Omental fat pad (tissue), 4 donors: ENCODE data around the gene FITM2. TPM values are rescaled to one million over a fixed set of nuclear protein-coding genes. Genes with fewer than 3 reads are reported as not detected.

Experiments
- ATAC-seq: fragments of 150-250 bp; one replicate; pipeline ENCODE4 v1.9.1; 2016; ENCODE audit warnings: mild to moderate bottlenecking, moderate library complexity; ENCODE audit not compliant: low FRiP score
- DNase-seq: peaks from one replicate; pipeline ENCODE4 v3.0.0-alpha.2; 2019; ENCODE audit warnings: low spot score
- total RNA-seq, 4 donors: library from RNA; depleted of rRNA; stranded (reverse); fragments of >200 nt; gene quantifications; one replicate each; pipeline ENCODE4 v1.1.0, GENCODE V29; 2016
- TF ChIP-seq, protein P1 (sequence below), 3 donors: fragments of 450-650 bp; IDR thresholded peaks; one replicate each; pipeline ENCODE4 v1.5.1; 2016 to 2017; ENCODE audit warnings: antibody characterized with exemption in 3 of 3, mild to moderate bottlenecking in 3 of 3, moderate library complexity in 2 of 3

The FITM2 gene
- total RNA-seq, 4 donors from 2014 or later: 13.0 to 21.4 (median 19.8) TPM

DNA sequence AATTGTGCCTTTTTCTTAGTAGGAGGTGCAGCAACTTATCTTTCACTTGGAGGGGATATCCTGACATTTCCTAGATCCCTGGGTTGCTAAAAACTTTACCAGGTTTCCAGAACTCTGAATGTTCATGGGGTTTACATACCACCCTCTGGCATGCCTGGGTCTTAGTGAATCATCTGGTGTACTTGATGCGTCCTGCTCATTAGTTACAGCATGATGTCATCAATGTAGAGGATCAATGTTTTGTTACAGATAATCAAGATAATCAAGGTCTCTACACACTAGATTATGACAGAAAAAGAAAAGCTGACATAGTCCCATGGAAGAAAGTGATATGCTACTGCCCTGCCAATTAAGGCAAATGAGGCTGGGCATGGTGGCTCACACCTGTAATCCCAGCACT lies 27.0 kb downstream of the FITM2 start:
- TF ChIP-seq, protein P1, sequence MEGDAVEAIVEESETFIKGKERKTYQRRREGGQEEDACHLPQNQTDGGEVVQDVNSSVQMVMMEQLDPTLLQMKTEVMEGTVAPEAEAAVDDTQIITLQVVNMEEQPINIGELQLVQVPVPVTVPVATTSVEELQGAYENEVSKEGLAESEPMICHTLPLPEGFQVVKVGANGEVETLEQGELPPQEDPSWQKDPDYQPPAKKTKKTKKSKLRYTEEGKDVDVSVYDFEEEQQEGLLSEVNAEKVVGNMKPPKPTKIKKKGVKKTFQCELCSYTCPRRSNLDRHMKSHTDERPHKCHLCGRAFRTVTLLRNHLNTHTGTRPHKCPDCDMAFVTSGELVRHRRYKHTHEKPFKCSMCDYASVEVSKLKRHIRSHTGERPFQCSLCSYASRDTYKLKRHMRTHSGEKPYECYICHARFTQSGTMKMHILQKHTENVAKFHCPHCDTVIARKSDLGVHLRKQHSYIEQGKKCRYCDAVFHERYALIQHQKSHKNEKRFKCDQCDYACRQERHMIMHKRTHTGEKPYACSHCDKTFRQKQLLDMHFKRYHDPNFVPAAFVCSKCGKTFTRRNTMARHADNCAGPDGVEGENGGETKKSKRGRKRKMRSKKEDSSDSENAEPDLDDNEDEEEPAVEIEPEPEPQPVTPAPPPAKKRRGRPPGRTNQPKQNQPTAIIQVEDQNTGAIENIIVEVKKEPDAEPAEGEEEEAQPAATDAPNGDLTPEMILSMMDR (IDR thresholded peaks at IDR 0.05): no peak
- ATAC-seq: no peak
- DNase-seq: no peak

DNA sequence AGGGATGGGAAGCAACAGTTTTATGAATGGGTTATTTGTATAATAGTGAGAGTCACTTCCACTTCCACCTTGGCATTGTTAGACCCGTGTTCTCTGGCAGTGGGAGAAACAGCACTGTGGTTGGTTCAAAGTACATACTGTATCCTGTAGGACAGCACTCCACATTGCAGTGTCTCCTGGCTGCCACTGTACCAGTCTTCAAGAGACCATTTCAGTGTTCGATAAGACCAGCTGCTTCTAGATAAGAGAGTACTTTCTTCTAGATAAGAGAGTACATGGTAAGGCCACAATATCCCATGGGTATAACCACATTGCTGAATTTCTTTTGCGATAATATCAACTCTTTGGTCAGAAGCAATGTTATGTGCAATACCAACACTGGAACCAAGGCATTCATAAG lies 28.8 kb downstream of the FITM2 start:
- TF ChIP-seq, protein P1 (IDR thresholded peaks at IDR 0.05): no peak
- DNase-seq (no peak), ATAC-seq (no peak)

DNA sequence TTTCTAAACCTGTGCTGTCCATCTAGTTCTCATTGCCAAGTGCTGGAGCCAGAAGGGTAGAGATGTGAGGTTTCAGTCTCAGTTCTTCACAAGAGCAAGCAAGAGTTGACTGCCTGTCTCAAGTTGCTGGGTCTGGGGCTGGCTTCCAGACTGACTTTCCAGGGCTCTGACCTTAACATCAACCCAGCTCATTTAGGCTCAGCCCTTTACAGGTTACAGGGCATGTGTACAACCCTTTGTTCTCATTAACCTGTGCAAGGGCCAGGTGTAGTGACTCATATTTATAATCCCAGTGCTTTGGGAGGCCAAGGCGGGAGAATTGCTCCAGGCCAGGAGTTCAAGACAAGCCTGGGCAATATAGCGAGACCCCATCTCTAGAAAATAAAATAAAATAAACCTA lies 30.6 kb downstream of the FITM2 start:
- DNase-seq: no peak
- ATAC-seq: no peak
- TF ChIP-seq, protein P1 (IDR thresholded peaks at IDR 0.05): no peak

DNA sequence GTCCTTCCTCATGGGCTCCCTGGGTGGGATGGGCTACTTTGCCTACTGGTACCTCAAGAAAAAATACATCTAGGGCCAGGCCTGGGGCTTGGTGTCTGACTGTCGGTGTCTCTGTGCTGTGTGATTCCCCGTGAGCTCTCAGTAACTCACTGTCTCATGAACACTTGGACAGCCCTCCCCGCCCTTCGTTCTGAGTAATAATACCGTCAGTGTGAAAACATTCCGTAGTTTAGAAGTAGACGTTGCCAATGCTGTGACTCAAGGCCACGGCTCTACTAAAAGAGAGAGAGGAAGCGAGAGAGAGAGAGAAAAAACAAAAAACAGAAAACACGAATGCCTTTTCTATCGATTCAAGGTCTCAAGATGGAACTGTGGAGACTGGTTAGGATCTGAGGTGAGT lies 31.8 kb downstream of the FITM2 start:
- ATAC-seq (no peak), DNase-seq (no peak)
- TF ChIP-seq, protein P1 (IDR thresholded peaks at IDR 0.05): no peak

DNA sequence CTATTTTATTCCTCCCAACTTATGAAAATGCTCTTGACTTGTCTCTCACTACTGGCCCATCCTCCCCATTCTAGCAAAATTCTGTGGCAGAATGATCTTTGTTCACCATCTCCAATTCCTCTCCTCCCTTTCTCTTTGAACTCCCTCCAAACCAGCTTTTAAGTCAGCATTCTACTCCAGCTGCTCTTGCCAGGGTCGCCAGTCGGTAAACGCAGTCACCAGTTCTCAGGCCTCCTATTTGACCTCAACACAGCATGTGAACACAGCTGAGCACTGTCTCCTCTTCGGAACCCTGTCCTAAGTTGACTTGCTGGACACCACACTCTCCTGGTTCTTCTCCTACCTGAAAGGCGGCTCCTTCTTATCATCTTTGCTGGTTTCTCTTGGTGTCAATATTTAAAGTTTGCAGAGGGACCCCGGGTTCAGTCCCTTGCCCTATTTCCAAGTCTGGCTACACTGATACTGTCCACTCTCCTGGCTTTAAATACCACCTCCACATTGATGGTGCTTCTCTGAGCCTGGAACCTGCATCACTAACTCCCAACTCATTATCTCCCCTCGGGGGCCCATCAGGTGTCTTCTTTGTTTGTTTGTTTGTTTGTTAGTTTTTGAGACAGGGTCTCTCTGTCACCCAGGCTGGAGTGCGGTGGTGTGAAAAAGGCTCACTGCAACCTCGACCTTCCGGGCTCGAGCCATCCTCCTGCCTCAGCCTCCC lies 36.5 kb downstream of the FITM2 start:
- TF ChIP-seq, protein P1 (IDR thresholded peaks at IDR 0.05): no peak
- ATAC-seq (no peak), DNase-seq (no peak)

DNA sequence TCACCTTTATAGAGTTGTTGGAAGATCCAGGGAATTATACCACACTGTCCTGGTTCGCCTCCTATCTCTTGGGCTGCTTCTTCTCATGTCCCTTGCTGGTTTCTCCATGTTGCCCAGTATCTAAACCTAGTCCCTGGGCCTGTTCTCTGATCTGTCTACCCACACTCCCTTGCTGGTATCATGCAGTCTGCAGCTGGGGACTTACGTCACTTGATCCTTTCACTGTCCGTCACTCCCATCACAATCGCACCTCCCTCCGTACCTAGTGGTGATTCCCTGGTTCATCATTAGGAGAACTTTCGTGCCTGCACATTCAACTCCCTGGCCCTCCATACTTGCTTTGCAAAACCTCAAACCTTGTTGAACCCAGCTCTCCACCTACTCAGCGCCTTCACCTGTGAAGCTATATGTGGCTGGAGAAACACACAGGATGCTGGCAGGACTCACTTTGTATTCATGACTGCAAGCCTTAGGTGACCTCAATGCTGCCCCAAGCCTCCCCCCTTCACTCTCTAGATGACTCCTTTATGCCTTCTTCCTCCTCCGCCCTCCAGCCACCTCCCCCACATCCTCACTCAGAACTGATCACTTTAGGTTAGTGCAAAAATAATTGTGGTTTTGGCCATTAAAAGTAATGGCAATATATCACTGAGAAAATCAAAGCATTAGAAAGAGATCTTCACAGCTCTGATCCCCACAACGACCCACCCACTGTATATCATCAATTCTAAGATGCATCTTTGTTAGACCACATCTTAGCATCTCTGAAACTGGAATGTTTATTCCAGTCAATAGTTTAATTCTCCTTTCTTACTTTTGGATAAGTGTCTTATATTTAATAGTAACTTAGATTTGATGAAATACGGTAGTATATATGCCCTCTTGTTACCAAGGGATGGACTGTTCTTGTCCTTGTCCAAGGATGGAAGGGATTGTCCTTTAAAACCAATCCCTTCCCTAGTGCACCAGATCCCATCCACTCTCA lies 37.5 kb downstream of the FITM2 start:
- TF ChIP-seq, protein P1 (IDR thresholded peaks at IDR 0.05): no peak
- ATAC-seq (no peak), DNase-seq (no peak)
